Measurements from ENCODE around the gene EFS.

EFS gene

GRCh38 chr14:23373041-23373440, 8.1 kb upstream of the EFS start:
- TF ChIP-seq ZC3H10 (CRISPR knock-in tag; IDR thresholded peaks at IDR 0.05) (no peak), ZNF8 (CRISPR knock-in tag; IDR thresholded peaks at IDR 0.05) (no peak), ISL1 (CRISPR knock-in tag; IDR thresholded peaks at IDR 0.05) (no peak), GLIS3 (CRISPR knock-in tag; IDR thresholded peaks at IDR 0.05) (no peak), OSR1 (CRISPR knock-in tag; IDR thresholded peaks at IDR 0.05) (no peak), SNAI2 (CRISPR knock-in tag; IDR thresholded peaks at IDR 0.05) (no peak), RARB (CRISPR knock-in tag; IDR thresholded peaks at IDR 0.05) (no peak), ARNTL (CRISPR knock-in tag; IDR thresholded peaks at IDR 0.05; ENCODE audit: borderline replicate concordance, low read depth) (no peak), CSDC2 (CRISPR knock-in tag; IDR thresholded peaks at IDR 0.05) (no peak), ZFP3 (CRISPR knock-in tag; IDR thresholded peaks at IDR 0.05) (no peak)
- TF ChIP-seq, protein P1, sequence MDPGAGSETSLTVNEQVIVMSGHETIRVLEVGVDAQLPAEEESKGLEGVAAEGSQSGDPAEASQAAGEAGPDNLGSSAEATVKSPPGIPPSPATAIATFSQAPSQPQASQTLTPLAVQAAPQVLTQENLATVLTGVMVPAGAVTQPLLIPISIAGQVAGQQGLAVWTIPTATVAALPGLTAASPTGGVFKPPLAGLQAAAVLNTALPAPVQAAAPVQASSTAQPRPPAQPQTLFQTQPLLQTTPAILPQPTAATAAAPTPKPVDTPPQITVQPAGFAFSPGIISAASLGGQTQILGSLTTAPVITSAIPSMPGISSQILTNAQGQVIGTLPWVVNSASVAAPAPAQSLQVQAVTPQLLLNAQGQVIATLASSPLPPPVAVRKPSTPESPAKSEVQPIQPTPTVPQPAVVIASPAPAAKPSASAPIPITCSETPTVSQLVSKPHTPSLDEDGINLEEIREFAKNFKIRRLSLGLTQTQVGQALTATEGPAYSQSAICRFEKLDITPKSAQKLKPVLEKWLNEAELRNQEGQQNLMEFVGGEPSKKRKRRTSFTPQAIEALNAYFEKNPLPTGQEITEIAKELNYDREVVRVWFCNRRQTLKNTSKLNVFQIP (CRISPR knock-in tag; IDR thresholded peaks at IDR 0.05; ENCODE audit: borderline replicate concordance, low read depth) = no peak
- TF ChIP-seq, protein P2, sequence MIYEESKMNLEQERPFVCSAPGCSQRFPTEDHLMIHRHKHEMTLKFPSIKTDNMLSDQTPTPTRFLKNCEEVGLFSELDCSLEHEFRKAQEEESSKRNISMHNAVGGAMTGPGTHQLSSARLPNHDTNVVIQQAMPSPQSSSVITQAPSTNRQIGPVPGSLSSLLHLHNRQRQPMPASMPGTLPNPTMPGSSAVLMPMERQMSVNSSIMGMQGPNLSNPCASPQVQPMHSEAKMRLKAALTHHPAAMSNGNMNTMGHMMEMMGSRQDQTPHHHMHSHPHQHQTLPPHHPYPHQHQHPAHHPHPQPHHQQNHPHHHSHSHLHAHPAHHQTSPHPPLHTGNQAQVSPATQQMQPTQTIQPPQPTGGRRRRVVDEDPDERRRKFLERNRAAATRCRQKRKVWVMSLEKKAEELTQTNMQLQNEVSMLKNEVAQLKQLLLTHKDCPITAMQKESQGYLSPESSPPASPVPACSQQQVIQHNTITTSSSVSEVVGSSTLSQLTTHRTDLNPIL (CRISPR knock-in tag; IDR thresholded peaks at IDR 0.05; ENCODE audit: low read depth) = no peak
- no peak for ATAC-seq

DNA sequence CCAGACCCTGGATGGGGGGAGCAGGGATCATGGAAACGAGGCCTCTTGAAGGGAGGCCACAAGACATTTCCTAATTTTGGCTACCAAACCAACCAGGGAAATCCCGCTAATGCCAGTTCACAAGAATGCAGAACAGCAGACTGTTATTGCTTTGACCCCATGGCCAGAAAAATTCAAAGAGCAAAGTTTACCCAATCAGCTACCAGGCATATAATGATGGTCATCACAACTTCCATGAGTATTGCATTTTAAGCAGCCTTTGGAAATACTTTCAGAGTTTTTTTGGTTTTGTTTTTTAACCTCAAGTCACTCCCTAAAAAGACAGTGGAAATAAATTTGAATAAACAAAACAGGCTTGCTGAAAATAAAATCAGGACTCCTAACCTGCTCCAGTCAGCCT, 7.5 kb upstream of the EFS start, which contains the start of gene IL25:
IL25 (plus strand) TSS at position 301 of the 400 bp plus-strand sequence.
- TF ChIP-seq RARB (CRISPR knock-in tag; IDR thresholded peaks at IDR 0.05) (no peak), CSDC2 (CRISPR knock-in tag; IDR thresholded peaks at IDR 0.05) (no peak), ARNTL (CRISPR knock-in tag; IDR thresholded peaks at IDR 0.05; ENCODE audit: borderline replicate concordance, low read depth) (no peak), ZFP30 (CRISPR knock-in tag; IDR thresholded peaks at IDR 0.05) (no peak), SNAI2 (CRISPR knock-in tag; IDR thresholded peaks at IDR 0.05) (no peak), GLIS3 (CRISPR knock-in tag; IDR thresholded peaks at IDR 0.05) (no peak), ZFP3 (CRISPR knock-in tag; IDR thresholded peaks at IDR 0.05) (no peak), BACH2 (CRISPR knock-in tag; IDR thresholded peaks at IDR 0.05; ENCODE audit: borderline replicate concordance) (no peak)
- TF ChIP-seq, protein P3, sequence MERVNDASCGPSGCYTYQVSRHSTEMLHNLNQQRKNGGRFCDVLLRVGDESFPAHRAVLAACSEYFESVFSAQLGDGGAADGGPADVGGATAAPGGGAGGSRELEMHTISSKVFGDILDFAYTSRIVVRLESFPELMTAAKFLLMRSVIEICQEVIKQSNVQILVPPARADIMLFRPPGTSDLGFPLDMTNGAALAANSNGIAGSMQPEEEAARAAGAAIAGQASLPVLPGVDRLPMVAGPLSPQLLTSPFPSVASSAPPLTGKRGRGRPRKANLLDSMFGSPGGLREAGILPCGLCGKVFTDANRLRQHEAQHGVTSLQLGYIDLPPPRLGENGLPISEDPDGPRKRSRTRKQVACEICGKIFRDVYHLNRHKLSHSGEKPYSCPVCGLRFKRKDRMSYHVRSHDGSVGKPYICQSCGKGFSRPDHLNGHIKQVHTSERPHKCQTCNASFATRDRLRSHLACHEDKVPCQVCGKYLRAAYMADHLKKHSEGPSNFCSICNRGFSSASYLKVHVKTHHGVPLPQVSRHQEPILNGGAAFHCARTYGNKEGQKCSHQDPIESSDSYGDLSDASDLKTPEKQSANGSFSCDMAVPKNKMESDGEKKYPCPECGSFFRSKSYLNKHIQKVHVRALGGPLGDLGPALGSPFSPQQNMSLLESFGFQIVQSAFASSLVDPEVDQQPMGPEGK (CRISPR knock-in tag; IDR thresholded peaks at IDR 0.05; ENCODE audit: borderline replicate concordance) = no peak
- TF ChIP-seq, protein P2 (CRISPR knock-in tag; IDR thresholded peaks at IDR 0.05; ENCODE audit: low read depth) = no peak
- TF ChIP-seq, protein P1 (CRISPR knock-in tag; IDR thresholded peaks at IDR 0.05; ENCODE audit: borderline replicate concordance, low read depth) = no peak

GRCh38 chr14:23371865-23372264, 6.9 kb upstream of the EFS start:
- TF ChIP-seq ZNF8 (CRISPR knock-in tag; IDR thresholded peaks at IDR 0.05) (no peak), SNAI2 (CRISPR knock-in tag; IDR thresholded peaks at IDR 0.05) (no peak), TOX (CRISPR knock-in tag; IDR thresholded peaks at IDR 0.05; ENCODE audit: borderline replicate concordance) (no peak), PPARA (CRISPR knock-in tag; IDR thresholded peaks at IDR 0.05; ENCODE audit: borderline replicate concordance) (no peak), TSHZ2 (CRISPR knock-in tag; IDR thresholded peaks at IDR 0.05) (no peak), ZFP30 (CRISPR knock-in tag; IDR thresholded peaks at IDR 0.05) (no peak), ESRRG (CRISPR knock-in tag; IDR thresholded peaks at IDR 0.05) (no peak), TCF4 (CRISPR knock-in tag; IDR thresholded peaks at IDR 0.05; ENCODE audit: borderline replicate concordance) (no peak), ZNF565 (CRISPR knock-in tag; conservative IDR thresholded peaks at IDR 0.05; ENCODE audit: low read depth) (no peak), OSR1 (CRISPR knock-in tag; IDR thresholded peaks at IDR 0.05) (no peak), ISL1 (CRISPR knock-in tag; IDR thresholded peaks at IDR 0.05) (no peak), ZFP3 (CRISPR knock-in tag; IDR thresholded peaks at IDR 0.05) (no peak)
- TF ChIP-seq, protein P1 (CRISPR knock-in tag; IDR thresholded peaks at IDR 0.05; ENCODE audit: borderline replicate concordance, low read depth) = no peak
- no peak for ATAC-seq

More for the DNA sequence above, 7.5 kb upstream of the EFS start, which contains the start of gene IL25:
- no peak for ATAC-seq
